ENCODE measurements around the gene ROBO4. TPM values are rescaled to one million over a fixed set of nuclear protein-coding genes. Genes with fewer than 3 reads are reported as not detected.

ROBO4 gene
- total RNA-seq, 1 experiment from 2014 or later: 1.6 TPM

DNA sequence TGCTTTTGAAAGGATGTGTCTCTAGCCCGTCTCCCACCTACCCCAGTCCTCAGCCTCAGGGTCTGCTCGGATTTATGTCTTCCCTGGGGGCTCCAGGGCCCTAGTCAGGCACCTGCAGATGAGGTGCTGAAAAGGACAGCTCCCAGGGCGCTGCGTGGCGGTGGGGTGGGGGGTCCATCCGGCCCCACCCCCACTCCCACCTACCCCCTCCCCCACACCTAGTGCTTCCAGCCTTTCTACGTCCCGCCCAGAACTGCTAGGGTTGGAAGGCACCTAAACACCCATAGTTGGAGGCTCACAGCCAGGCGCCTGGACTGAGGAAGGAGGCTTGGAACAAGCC is 33.9 kb downstream of the ROBO4 start:
- Histone ChIP-seq H2AFZ (ENCODE audit: low read length) (no peak overlapping the region), H3K4me2 (ENCODE audit: low read length) (no peak overlapping the region), H4K20me1 (ENCODE audit: low read length) (no peaks in the 10 kb centered on the region), H3K9me2 (replicated peaks; ENCODE audit: low read length) (no peaks in the 10 kb centered on the region), H3K9ac (ENCODE audit: low read length) (no peak overlapping the region), H3K4me3 (ENCODE audit: low read length) (no peak overlapping the region), H3F3A (ENCODE audit: low read length, unreplicated experiment) (no peaks in the 10 kb centered on the region), H3K27me3 (ENCODE audit: low read length) (peaks cover 82% of the 10 kb centered on the region), H3K9me3 (ENCODE audit: low read length) (no peaks in the 10 kb centered on the region), H3K4me1 (ENCODE audit: insufficient read depth, low read length) (no peaks in the 10 kb centered on the region), H3K36me3 (ENCODE audit: low read depth, low read length) (no peaks in the 10 kb centered on the region), H3K79me2 (ENCODE audit: low read length) (no peaks in the 10 kb centered on the region), H3K27ac (ENCODE audit: low read length) (no peak overlapping the region)
- TF ChIP-seq EZH2 (IDR thresholded peaks at IDR 0.05; ENCODE audit: low read length, unreplicated experiment): no peak
- TF ChIP-seq, protein P1, sequence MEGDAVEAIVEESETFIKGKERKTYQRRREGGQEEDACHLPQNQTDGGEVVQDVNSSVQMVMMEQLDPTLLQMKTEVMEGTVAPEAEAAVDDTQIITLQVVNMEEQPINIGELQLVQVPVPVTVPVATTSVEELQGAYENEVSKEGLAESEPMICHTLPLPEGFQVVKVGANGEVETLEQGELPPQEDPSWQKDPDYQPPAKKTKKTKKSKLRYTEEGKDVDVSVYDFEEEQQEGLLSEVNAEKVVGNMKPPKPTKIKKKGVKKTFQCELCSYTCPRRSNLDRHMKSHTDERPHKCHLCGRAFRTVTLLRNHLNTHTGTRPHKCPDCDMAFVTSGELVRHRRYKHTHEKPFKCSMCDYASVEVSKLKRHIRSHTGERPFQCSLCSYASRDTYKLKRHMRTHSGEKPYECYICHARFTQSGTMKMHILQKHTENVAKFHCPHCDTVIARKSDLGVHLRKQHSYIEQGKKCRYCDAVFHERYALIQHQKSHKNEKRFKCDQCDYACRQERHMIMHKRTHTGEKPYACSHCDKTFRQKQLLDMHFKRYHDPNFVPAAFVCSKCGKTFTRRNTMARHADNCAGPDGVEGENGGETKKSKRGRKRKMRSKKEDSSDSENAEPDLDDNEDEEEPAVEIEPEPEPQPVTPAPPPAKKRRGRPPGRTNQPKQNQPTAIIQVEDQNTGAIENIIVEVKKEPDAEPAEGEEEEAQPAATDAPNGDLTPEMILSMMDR (conservative IDR thresholded peaks at IDR 0.05; ENCODE audit: low read depth, low read length): no peak
- TF ChIP-seq EZH2phosphoT487 (IDR thresholded peaks at IDR 0.05; ENCODE audit: borderline replicate concordance, low read length): no peak
- DNase-seq (peak; percentile 17), ATAC-seq (no peak)
- ChIA-PET POLR2A (ENCODE audit: unreplicated experiment) (no interaction called here), CTCF (no interaction called here)
- intact Hi-C loops (cut with micrococcal nuclease): no loop called here
- no TSS peak for BruUV-seq (replicated peaks)

DNA sequence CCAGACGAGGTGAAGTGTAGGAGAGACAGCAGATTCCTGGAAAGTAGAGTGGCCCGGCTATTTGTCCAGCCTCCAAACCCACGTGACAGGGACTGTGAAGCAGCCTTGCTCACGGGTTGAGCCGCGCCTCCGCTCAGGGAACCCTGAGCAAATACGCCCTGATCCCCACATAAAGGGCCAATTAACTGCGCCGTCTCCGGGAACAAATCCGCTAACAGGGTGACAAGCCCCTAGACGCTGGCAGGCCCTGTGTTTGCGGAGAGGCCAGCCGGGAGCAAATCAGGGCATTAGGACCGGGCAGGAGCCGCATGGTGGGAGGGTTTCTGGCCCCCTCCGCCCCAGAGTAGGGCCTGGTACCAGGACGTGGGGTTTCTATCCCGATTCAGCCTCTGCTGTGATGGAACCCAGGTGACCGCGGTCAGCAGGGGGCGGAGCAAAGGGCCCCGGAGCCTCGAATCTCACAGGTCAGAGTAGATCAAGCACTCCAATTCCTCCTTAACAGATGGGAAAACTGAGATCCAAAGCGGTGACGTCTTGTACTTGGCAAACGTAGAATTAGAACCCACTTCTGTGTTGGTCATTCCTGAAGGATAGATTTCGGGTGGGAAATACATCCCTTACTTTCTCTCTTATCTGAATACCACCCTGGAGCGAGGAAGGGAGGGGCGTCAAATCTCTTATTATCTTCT is 34.4 kb downstream of the ROBO4 start:
- ChIA-PET CTCF (interaction anchor here (0.6 kb wide), 1 partner anchor 566 kb away, joined by 3 read pairs; no protein-coding TSS in a partner anchor), POLR2A (ENCODE audit: unreplicated experiment) (no interaction called here)
- H4K20me1 ChIP-seq (ENCODE audit: low read length): no peaks in the 10 kb centered on the region
- DNase-seq (peak; percentile 20), ATAC-seq (peak; percentile 31)
- no peaks in the 10 kb centered on the region for H3K4me1 ChIP-seq (ENCODE audit: insufficient read depth, low read length)
- no peak overlapping the region for H2AFZ ChIP-seq (ENCODE audit: low read length)
- H3K9me2 ChIP-seq (replicated peaks; ENCODE audit: low read length): no peaks in the 10 kb centered on the region
- no TSS peak for BruUV-seq (replicated peaks)
- H3K79me2 ChIP-seq (ENCODE audit: low read length): no peaks in the 10 kb centered on the region
- H3K4me2 ChIP-seq (ENCODE audit: low read length): peak overlapping the region; percentile 46
- no peak overlapping the region for H3K9ac ChIP-seq (ENCODE audit: low read length)
- no peaks in the 10 kb centered on the region for H3F3A ChIP-seq (ENCODE audit: low read length, unreplicated experiment)
- no peaks in the 10 kb centered on the region for H3K9me3 ChIP-seq (ENCODE audit: low read length)
- no peak overlapping the region for H3K27ac ChIP-seq (ENCODE audit: low read length)
- peak overlapping the region; percentile 11; the same call in 1 of the 2 replicates for H3K4me3 ChIP-seq (ENCODE audit: low read length)
- TF ChIP-seq EZH2 (IDR thresholded peaks at IDR 0.05; ENCODE audit: low read length, unreplicated experiment) (no peak), EZH2phosphoT487 (IDR thresholded peaks at IDR 0.05; ENCODE audit: borderline replicate concordance, low read length) (no peak)
- TF ChIP-seq, protein P1 (conservative IDR thresholded peaks at IDR 0.05; ENCODE audit: low read depth, low read length): no peak
- intact Hi-C loops (cut with micrococcal nuclease): no loop called here
- no peaks in the 10 kb centered on the region for H3K36me3 ChIP-seq (ENCODE audit: low read depth, low read length)
- H3K27me3 ChIP-seq (ENCODE audit: low read length): peaks cover 80% of the 10 kb centered on the region

DNA sequence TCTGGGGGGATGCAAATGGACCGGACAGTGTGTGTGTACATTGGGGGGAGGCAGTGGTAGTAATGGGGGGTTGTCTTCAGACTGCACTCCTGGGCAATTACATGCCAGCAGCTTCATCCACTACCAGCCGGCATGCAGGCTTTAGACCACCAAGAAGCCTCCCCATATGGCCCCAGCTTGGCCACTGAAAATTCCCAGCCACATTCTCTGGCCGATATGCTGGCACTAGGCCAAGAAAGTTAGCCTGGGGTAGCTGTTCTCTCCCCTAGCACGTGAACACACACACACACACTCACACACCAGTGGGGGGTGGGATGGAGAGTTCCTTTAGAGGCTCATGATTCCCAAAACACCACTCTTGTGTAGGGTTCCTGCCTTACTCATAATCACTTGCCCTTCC is 36.0 kb downstream of the ROBO4 start:
- H3K27me3 ChIP-seq (ENCODE audit: low read length): peaks cover 72% of the 10 kb centered on the region
- ATAC-seq (no peak), DNase-seq (no peak)
- no TSS peak for BruUV-seq (replicated peaks)
- no peaks in the 10 kb centered on the region for H3K4me1 ChIP-seq (ENCODE audit: insufficient read depth, low read length)
- intact Hi-C loops (cut with micrococcal nuclease): no loop called here
- H2AFZ ChIP-seq (ENCODE audit: low read length): no peak overlapping the region
- H3K27ac ChIP-seq (ENCODE audit: low read length): no peak overlapping the region
- ChIA-PET CTCF (no interaction called here), POLR2A (ENCODE audit: unreplicated experiment) (no interaction called here)
- H3F3A ChIP-seq (ENCODE audit: low read length, unreplicated experiment): no peaks in the 10 kb centered on the region
- TF ChIP-seq EZH2phosphoT487 (IDR thresholded peaks at IDR 0.05; ENCODE audit: borderline replicate concordance, low read length) (no peak), EZH2 (IDR thresholded peaks at IDR 0.05; ENCODE audit: low read length, unreplicated experiment) (no peak)
- TF ChIP-seq, protein P1 (conservative IDR thresholded peaks at IDR 0.05; ENCODE audit: low read depth, low read length): no peak
- H3K79me2 ChIP-seq (ENCODE audit: low read length): no peaks in the 10 kb centered on the region
- H3K4me3 ChIP-seq (ENCODE audit: low read length): no peak overlapping the region
- H3K9me2 ChIP-seq (replicated peaks; ENCODE audit: low read length): no peaks in the 10 kb centered on the region
- H3K36me3 ChIP-seq (ENCODE audit: low read depth, low read length): no peaks in the 10 kb centered on the region
- H4K20me1 ChIP-seq (ENCODE audit: low read length): no peaks in the 10 kb centered on the region
- H3K9me3 ChIP-seq (ENCODE audit: low read length): no peaks in the 10 kb centered on the region
- H3K9ac ChIP-seq (ENCODE audit: low read length): no peak overlapping the region
- H3K4me2 ChIP-seq (ENCODE audit: low read length): no peak overlapping the region
